GM21619 (cell line): ENCODE data around the gene SCGB1C1.
"Not testable (repeated sequence)": the region's sequence is repeated elsewhere in the genome, so short reads cannot be mapped to it uniquely, and the experiment has no call there.

Experiments used
- ATAC-seq: cut with Tn5 transposase; IDR thresholded peaks from one replicate; pipeline ENCODE4 v1.9.1; 2021; ENCODE audit not compliant: unreplicated experiment

The SCGB1C1 gene

DNA sequence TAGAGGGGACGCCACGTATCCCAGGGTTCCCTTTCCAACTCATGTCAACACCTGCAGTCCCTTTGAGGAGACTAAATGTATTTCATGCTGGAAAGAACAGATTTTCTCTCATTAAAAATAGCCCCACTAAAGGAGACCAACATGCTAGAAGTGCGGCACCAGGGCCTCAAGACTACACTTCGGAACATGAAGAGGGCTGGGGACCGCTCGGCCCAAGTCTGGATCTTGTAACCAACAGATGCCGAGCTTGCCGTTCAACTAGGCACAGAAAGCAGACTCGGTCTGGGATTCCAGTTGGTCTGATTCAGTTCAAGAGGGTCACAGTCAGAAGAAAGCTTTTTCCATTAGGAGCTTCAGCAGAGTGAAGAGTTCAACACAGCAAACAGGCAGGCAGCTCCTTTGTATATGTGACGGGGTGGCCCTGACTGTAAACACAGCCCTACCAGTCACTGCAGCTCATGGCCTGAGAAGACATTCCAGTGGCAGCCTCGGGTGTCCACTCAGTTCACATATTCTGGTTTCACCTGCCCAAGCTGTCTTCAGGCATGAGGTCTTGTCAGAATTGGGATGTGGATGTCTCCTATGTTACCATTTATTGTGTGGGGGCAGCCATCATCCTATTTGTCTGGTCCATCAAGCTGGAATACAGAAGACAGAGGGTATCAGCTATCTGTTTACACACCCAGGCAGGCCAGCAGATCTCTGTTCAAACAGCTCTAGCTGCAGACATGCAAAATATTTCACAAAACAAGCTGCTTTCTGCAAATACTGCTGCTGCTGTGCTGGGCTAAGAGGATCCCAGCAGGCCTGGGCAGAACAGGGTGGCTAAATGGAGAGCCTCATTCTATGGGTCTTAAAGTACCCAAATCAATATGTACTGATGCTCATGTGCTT is 23.4 kb downstream of the SCGB1C1 start:
- ATAC-seq, result no peak

DNA sequence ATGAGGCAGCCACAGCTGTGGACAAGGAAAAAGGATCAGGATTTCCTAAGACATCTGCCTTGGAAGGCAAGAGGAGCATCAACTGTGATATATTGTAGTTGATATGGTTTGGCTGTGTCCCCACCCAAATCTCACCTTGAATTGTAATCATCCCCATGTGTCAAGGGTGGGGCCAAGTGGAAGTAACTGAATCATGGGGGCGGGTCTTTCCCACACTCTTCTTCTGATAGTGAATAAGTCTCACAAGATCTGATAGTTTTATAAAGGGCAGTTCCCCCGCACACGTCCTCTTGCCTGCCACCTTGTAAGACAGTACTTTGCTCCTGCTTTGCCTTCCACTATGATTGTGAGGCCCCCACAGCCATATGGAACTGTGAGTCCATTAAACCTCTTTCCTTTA is 24.8 kb downstream of the SCGB1C1 start:
- ATAC-seq, result no peak

DNA sequence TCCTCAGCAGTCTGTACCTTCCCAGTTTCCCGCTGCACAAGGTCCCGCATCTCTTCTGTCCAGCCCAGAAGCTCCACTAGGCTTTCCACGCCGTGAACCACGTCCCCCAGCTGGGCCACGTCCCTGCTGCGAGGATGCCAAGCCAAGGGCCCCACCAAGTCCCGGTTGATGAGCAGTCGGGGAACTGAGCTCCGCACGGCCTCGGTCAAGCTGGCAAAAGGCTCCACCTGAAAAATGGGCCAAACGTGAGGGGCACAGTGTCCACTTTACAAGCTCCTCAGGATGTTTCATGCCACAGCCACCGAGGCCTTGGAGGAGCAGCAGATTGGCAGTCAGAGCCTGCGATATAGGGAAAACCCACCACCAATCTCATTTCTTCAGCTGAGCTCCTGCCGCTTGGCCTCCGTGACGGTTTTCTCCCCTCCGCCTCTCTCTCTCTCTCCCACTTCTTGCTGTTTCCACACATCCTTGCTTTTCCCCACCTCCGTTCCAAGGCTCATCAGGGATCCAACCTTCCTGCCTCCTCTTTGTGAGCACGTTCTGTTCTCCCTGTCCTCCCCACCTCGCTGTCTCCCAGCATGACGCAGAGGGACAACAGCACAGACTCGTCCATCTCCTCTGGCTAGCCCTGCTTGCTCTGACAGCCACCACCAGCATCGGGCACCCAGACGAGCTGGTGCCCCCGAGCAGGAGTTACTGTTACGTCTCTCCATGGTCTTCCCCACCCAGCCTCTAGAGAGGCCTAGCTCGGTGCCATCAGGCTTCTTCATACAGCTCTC is 26.1 kb downstream of the SCGB1C1 start:
- no peak for ATAC-seq

DNA sequence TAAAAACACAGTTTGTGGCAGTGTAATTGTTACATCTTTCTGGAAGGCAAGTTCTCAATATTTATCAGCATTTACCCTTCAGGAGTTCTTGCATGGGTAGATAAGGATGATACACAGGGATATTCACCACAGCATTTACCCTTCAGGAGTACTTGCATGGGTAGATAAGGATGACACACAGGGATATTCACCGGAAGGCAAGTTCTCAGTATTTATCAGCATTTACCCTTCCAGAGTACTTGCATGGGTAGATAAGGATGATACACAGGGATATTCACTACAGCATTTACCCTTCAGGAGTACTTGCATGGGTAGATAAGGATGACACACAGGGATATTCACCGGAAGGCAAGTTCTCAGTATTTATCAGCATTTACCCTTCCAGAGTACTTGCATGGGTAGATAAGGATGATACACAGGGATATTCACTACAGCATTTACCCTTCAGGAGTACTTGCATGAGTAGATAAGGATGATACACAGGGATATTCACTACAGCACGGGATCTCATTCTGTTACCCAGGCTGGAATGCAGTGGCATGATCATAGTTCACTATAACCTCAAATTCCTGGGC is 27.9 kb downstream of the SCGB1C1 start:
- not testable (repeated sequence) for ATAC-seq

DNA sequence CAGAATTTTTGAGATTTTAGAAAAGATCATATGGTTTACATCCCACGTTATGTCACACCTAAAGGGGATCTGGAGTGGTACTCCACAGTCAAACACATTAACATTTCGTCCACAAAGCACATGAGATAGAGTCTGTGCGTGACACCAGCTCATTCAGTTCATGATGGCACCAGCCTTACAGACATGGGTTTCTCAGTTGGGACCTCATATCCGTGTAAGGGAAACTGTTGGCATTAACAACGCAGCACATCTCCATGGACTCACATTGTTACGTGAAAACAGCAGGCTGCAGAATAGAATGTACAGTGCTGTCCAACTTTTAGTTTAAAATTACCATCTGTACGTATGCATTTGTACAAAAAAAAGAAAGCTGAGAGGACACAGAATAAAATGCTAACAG is 28.7 kb downstream of the SCGB1C1 start:
- no peak for ATAC-seq

DNA sequence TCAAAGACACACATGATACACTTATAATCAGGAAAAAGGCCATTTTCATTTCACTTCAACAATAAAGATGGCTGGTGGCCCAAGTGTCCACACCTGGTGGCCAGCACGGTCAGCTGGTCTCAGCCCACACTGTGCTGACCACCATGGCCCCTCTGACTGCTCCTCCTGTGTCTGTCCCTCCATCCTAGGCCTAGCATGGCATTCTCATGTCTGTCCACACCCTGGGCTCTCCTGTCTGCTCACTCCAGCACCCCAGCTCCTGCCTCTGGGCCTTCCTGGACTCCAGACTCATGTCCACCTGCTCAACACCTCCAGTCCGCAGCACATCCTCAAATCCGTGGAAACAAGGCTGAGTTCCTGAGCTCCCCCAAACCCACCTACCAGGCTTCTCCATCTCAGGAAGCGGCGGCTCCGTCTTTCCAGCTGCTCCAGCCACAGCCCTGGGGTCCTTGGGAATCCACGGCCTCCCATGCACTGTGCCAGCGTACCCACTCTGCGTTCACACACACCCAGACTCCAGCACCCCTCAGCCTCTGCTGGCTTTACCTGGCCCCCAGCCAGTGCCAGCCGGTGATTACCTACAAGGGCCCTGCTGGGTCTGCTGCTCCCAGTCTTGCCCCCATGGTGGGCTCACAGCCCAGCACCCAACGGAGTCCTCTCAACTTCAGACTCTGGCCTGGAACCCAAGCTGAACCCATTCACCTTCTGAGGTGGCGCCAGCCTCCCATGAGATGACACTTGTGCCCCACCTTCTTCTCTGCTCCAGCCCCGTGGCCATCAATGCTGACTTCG is 29.3 kb downstream of the SCGB1C1 start:
- ATAC-seq, result no peak

DNA sequence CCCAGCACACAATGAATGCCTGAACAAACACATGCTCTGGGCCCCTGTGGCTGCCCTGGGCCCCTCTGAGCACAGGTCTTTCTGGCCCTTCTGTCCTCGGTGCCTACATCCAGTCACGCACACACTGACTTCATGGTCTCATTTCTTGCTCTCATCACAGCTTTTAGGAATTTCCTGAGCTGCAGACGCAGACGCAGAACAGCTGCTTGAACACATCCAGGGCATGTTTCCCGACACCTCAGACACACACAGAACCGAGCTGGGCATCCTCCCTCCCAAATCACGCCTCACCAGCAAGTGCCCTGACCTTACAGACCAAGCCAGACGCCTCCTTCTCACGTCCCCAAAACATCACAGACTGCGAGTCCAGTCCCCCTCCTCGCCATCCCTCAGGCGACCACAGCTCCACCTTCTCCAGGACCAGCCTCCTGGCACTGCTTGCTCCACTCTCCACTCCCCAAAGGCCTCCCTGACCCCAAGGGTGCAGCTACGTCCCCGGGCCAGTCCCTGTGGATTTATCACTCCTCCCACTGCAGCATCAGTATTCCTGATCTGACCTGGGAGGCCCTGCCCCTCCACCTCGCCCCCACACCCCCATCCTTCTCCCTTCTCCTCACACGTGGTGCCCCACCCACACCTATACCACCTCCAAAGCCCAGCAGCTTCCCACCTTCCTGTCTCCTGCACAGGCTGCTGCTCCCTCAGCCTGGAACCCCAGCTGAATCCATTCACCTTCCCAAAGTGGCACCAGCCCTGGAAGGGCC is 30.3 kb downstream of the SCGB1C1 start:
- no peak for ATAC-seq

DNA sequence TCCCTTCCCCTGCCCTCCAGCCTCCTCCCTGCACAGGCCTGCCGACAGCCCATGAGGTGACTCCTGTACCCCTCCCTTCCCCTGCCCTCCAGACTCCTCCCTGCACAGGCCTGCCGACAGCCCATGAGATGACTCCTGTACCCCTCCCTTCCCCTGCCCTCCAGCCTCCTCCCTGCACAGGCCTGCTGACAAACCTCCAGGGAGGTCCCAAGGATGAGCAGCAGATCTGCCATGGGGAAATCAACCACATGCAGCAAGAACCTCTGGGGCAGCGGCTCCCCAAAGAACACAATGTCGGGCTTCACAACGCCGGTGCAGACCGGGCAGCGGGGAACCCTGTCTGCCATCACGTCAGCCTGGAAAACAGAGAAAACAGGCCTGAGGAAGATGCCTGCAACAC is 31.0 kb downstream of the SCGB1C1 start:
- ATAC-seq, result no peak

DNA sequence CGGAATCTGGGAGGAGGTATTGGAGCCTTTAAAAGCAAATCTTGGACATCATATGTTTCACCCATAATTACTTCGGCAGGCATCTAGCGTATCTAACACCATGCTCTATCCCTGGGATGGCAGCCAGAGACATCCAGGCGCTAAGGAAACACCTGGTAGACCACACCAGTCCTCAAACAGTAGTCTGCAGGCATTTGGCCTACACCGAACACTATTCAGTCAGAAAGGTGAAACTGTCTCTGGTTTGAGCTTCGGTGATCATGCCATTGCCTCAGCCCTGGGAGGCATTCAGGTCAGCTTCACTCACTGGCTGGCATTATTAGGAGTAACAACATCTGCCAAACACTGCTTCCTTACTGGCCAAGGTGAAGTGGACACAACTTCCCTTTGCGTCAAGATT is 31.5 kb downstream of the SCGB1C1 start:
- ATAC-seq, result no peak

DNA sequence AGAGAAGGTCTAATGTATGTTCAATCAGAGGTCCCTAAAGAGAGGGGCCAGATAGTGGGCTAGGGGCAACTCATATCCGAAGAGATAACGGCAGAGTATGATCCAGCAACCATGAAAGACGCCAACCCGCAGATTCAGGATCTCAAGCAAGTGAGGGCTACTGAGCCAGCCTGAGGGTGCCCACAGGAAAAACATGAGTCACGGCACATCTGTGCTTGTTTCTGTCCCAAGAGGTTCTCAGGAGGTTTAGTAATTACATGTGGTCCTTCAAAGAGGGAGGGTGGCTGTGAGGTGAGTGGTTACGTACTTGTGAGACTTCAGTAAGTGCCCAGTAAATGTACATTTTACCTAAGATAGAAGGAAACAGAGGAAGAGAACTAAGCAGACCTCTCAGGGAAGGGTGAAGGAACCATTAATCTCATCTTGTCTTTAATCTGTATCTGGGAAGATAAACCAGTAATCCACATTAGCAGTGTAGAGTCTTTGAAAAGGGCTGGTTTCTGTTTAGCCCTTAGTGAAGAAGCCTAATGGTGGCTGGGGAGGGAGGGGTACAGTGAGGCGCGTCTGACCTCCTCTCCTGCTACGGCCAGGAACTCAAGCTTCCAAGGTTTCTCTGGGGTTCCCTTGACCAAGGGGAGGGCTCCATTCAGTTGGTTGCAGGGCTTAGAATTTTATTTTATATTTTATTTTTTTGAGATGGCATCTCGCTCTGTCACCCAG is 33.0 kb downstream of the SCGB1C1 start:
- ATAC-seq, result no peak

DNA sequence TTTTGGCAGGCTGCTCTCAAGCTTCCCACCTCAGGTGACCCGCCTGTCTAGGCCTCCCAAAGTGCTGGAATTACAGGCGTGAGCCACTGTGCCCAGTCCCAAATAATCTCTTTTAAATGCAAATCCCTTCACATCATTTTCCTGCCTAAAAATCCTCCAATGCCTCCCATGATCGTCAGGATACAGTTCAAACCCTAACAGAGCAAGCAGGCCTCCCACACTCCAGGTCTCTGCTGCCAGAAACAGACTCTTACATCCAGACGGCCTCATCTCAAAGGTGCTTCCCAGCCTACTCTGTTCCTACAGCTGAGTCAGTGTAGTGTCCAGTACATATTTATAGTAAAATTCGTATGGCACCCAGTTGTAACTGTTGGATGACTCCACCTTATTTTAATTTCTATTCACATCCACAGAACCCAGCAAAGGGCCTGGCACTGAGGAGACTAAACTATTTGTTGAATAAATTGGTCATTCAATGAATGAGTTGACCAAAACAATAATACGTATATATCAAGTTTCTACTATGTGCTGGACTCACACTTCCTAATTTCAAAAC is 35.0 kb downstream of the SCGB1C1 start:
- ATAC-seq, result no peak

DNA sequence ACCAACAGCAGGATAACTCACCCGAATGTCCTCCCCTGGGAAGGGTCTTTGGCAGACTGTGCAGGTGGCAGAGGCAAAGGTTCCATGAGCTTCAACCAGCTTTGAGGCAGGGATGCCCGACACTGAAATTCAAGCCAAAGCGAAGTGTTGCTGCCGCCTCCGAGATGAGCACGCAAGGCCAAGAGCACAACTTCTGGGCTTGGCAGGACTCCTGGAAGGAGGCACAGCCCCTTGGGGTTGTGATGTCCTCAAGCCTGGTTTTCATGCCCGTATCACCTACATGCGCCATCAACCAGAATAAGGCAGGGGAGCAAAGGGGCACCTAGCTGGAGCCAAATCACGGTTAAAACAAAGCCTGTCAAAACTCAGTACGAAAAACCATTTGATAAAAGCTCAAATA is 37.6 kb downstream of the SCGB1C1 start:
- ATAC-seq, result no peak

DNA sequence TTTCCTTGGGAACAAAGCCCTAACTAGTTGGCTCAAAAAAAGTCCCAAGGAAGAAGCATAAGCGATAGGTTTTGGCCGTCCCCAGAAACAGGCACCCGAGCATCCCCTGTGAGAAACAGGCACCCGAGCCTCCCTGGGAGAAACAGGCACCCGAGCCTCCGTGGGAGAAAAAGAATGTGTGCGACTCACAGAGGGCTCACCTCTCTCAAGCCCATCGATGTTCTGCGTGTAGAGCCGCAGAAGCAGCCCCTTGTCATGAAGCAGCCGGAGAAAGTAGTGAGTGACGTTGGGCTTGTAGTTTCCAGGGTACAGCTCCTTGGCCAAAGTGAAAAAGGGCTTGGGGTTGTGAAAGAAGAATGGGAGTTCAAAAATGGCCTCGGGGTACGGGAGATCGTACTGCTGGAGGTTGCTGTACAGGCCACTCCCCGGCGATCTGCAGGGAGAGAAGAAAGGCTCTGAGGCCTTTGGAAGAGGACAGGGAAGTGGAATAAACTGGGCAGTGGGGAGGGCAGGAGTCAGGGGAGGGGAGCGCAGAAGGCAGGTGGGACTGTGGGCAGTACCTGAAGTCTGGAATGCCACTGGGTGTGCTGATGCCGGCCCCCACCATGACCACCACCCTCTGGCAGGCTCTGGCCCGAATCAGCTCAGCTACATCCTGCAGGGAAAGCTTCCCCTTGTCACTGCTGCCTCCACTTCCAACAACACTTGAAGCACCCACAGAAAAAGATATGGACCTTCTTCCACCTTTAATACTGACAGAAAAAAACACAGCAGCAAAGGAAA is 40.1 kb downstream of the SCGB1C1 start:
- no peak for ATAC-seq

DNA sequence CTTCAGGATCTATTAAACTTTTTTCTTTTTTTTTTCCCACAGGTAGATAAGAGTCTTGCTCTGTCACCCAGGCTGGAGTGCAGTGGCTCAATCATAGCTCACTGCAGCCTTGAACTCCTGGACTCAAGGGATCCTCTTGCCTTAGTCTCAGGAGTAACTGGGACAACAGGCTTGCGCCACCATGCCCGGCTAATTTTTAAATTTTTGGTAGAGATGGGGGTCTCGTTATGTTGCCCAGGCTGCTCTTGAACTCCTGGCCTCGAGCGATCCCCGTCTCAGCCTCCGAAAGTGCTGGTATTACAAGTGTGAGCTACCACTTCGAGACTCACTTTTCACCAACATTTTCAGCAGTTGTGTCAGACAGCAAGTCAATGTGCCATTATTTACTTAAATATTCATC is 42.3 kb downstream of the SCGB1C1 start:
- ATAC-seq, result no peak

DNA sequence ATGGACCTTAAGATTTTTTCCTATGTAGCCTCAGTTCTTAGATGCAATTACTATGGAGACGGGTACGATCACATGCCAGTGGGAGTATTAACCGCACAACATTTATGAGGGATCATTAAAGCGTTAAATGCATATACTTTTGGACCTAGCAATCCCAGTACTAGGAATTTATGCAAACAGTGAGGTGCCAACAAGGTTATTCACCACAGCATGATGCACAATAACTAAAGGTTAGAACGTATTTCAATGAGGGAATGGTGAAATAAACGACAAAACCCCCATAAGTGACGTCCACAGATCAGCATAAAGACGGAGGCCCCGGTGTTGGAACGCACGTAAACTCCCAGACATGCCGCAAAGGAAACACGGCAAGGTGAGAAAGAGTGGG is 42.7 kb downstream of the SCGB1C1 start:
- ATAC-seq, result peak; percentile 21

DNA sequence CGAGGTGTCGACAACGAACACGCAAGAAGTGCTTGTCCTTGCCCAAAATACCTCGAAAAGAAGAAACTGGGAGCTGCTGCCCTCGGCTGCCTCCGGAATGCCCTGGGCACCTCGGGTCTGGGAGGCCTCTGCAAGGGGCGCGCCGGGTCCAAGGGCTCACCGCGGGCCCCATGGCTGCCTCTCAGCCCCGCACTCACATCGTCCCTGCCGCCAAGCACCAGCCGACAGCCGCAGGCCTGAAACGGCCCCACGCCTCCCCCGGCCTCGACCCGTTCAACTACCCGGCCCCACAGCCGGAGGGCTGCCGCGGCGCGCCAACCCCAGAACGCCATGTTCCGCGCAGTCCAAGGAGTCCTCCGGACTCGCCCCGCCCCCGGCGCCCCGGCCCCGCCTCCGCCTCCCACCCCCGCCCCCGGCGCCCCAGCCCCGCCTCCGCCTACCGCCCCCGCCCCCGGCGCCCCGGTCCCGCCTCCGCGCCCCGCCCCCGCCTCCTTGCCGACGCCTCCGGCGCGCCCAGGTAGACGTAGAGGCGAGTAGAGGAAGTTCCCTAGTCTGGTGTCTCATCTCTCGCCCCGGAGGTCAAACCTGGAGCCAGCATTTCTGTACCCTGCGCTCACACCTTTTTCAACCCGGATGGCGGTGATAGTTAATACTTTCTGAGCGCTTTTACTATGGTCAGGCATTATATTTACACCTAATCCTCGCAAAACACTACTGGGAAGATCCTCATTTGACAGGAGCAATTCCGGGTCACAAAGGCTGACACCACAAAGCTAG is 43.3 kb downstream of the SCGB1C1 start, which contains the start of gene SIRT3:
TSS of gene SIRT3 (minus strand) at position 346 of the 777 bp plus-strand sequence. CDS start at position 332, 14 bp downstream.
- peak; percentile 74 for ATAC-seq
